OCI-LY1 (cell line): ENCODE data around the gene ZBTB16.

Source experiments
- H2AFZ ChIP-seq: fragments of 200-600 bp; sonication (generic), shearing (Covaris generic); 2 replicates; pipeline ENCODE4 v1.6.0; 2014; ENCODE audit warnings: antibody characterized with exemption, mild to moderate bottlenecking, low read length
- H3F3A ChIP-seq: fragments of 200-600 bp; sonication (generic), shearing (Covaris generic); 2 replicates; pipeline ENCODE4 v1.6.0; 2014; ENCODE audit warnings: mild to moderate bottlenecking, antibody characterized with exemption, low read length, moderate library complexity; ENCODE audit not compliant: insufficient read depth
- H3K27ac ChIP-seq: fragments of 200-600 bp; sonication (generic); 2 replicates; pipeline ENCODE4 v1.5.1; 2014; ENCODE audit warnings: low read length, mixed run types, mild to moderate bottlenecking, low read depth; ENCODE audit not compliant: poor library complexity, severe bottlenecking
- H3K27me3 ChIP-seq: fragments of 200-600 bp; sonication (generic); 2 replicates; pipeline ENCODE4 v1.6.0; 2014; ENCODE audit warnings: antibody characterized with exemption, mild to moderate bottlenecking, low read length, moderate library complexity; ENCODE audit not compliant: insufficient read depth
- H3K36me3 ChIP-seq: fragments of 200-600 bp; sonication (generic); 2 replicates; pipeline ENCODE4 v1.6.1; 2014; ENCODE audit warnings: mild to moderate bottlenecking, antibody characterized with exemption, low read length, moderate library complexity, mixed read lengths; ENCODE audit not compliant: insufficient read depth
- H3K4me1 ChIP-seq: fragments of 200-600 bp; sonication (generic); 2 replicates; pipeline ENCODE4 v1.5.1; 2014; ENCODE audit warnings: mild to moderate bottlenecking, low read length, moderate library complexity; ENCODE audit not compliant: insufficient read depth, severe bottlenecking
- H3K4me2 ChIP-seq: fragments of 200-600 bp; sonication (generic), shearing (Covaris generic); 2 replicates; pipeline ENCODE4 v1.6.1; 2014; ENCODE audit warnings: low read length
- H3K4me3 ChIP-seq: fragments of 200-600 bp; sonication (generic); 2 replicates; pipeline ENCODE4 v1.5.1; 2014; ENCODE audit warnings: low read length, low read depth, mild to moderate bottlenecking, mixed read lengths; ENCODE audit not compliant: poor library complexity, severe bottlenecking
- H3K79me2 ChIP-seq: fragments of 200-600 bp; shearing (Covaris generic); 2 replicates; pipeline ENCODE4 v1.6.1; 2016; ENCODE audit warnings: mixed run types, low read length, mixed read lengths; ENCODE audit not compliant: insufficient read depth
- H3K9ac ChIP-seq: fragments of 200-600 bp; sonication (generic), shearing (Covaris generic); 2 replicates; pipeline ENCODE4 v1.6.1; 2014; ENCODE audit warnings: mild to moderate bottlenecking, low read length, mixed read lengths
- H3K9me2 ChIP-seq: fragments of 200-600 bp; sonication (generic), shearing (Covaris generic); 2 replicates; pipeline ENCODE4 v1.6.1; 2014; ENCODE audit warnings: low read depth, mild to moderate bottlenecking, low read length, mixed read lengths
- H3K9me3 ChIP-seq: fragments of 200-600 bp; shearing (Covaris generic); 2 replicates; pipeline ENCODE4 v1.6.1; 2014; ENCODE audit warnings: low read length, mixed read lengths
- H4K20me1 ChIP-seq: fragments of 200-600 bp; sonication (generic), shearing (Covaris generic); 2 replicates; pipeline ENCODE4 v1.6.0; 2016; ENCODE audit warnings: mild to moderate bottlenecking, low read length; ENCODE audit not compliant: insufficient read depth
- EZH2 ChIP-seq: fragments of 200-600 bp; sonication (generic), shearing (Covaris generic); IDR thresholded peaks from 2 replicates; pipeline ENCODE4 v1.8.0; 2017; ENCODE audit warnings: borderline replicate concordance, mixed run types, mild to moderate bottlenecking, antibody characterized with exemption, low read length, moderate library complexity, mixed read lengths
- TF ChIP-seq, protein P1 (sequence below): fragments of 200-600 bp; sonication (generic), shearing (Covaris generic); IDR thresholded peaks from 2 replicates; pipeline ENCODE4 v1.5.1; 2017; ENCODE audit warnings: mild to moderate bottlenecking, antibody characterized with exemption, low read length, moderate library complexity, mixed read lengths

The ZBTB16 gene

DNA sequence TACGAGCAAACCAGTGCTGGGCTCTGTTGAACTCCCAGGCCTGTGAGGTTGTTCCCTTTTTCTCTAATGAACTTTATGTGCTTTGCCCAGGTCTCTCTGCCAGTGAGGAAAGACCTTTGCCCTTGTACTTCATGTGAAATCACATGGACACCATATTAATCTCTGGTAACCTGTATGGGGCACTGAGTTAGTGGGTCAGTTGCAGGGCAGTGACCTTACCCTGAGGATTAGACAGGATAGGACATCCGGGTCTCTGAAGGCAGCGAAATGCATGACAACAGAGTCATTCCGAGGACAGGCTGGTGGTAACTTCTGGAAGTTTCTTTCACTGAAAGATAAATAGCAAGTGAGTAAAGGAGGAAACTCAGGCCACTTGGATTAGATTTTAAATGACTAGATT lies 93.7 kb downstream of the ZBTB16 start:
- TF ChIP-seq, protein P1, sequence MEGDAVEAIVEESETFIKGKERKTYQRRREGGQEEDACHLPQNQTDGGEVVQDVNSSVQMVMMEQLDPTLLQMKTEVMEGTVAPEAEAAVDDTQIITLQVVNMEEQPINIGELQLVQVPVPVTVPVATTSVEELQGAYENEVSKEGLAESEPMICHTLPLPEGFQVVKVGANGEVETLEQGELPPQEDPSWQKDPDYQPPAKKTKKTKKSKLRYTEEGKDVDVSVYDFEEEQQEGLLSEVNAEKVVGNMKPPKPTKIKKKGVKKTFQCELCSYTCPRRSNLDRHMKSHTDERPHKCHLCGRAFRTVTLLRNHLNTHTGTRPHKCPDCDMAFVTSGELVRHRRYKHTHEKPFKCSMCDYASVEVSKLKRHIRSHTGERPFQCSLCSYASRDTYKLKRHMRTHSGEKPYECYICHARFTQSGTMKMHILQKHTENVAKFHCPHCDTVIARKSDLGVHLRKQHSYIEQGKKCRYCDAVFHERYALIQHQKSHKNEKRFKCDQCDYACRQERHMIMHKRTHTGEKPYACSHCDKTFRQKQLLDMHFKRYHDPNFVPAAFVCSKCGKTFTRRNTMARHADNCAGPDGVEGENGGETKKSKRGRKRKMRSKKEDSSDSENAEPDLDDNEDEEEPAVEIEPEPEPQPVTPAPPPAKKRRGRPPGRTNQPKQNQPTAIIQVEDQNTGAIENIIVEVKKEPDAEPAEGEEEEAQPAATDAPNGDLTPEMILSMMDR: no peak
- no peak for TF ChIP-seq EZH2
- Histone ChIP-seq H4K20me1 (no peaks in the 10 kb centered on the region), H3K79me2 (no peaks in the 10 kb centered on the region), H3K4me2 (no peak overlapping the region), H3F3A (no peaks in the 10 kb centered on the region), H3K27me3 (no peaks in the 10 kb centered on the region), H3K9me3 (no peaks in the 10 kb centered on the region), H2AFZ (no peak overlapping the region), H3K9ac (no peak overlapping the region), H3K9me2 (no peaks in the 10 kb centered on the region), H3K4me1 (peaks cover 5% of the 10 kb centered on the region), H3K27ac (no peak overlapping the region), H3K4me3 (no peak overlapping the region), H3K36me3 (no peaks in the 10 kb centered on the region)

DNA sequence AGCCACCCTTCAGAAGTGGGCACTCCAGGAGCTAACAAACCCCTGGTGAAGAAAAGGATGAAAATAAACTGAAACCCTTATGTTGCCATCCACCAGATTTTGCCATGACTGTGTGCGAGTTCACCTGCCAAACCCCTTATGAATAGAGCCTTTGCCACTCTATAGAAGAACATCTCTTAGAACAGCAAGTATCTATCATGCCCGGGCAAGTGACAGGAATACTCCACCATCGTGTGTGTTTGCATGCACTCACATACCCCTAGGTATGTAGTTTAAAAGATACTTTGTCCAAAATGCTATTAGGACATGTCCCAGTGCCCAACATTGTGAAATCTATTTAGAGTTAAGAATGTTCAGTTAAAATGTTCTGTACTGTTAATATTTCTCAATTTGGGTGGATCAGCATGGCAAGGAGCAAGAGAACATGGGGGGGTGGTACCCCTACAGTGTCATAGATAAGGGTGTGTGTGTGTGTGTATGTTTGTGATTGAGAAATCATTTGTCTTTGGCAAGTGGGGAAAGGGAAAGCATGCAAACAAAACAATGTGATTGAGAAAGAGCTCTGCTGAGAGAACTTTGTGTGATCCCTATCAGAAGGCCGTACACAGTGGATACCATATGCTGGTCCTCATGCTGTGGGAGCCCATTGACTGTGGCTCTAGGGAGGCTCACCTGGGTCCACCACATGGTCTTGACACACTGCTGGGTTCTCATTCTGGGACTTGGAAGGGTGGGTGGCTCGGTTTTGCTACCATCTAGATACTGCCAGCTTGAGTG lies 94.9 kb downstream of the ZBTB16 start:
- Histone ChIP-seq H3K27me3 (no peaks in the 10 kb centered on the region), H3K27ac (no peak overlapping the region)

GRCh38 chr11:114155116-114155515 lies 95.6 kb downstream of the ZBTB16 start:
- Histone ChIP-seq H3K36me3 (no peaks in the 10 kb centered on the region), H2AFZ (no peak overlapping the region), H3K79me2 (no peaks in the 10 kb centered on the region), H4K20me1 (no peaks in the 10 kb centered on the region), H3K4me3 (no peak overlapping the region), H3F3A (no peaks in the 10 kb centered on the region), H3K4me1 (peaks cover 23% of the 10 kb centered on the region), H3K4me2 (no peak overlapping the region), H3K9ac (no peak overlapping the region), H3K27ac (no peak overlapping the region), H3K9me2 (no peaks in the 10 kb centered on the region), H3K27me3 (no peaks in the 10 kb centered on the region), H3K9me3 (no peaks in the 10 kb centered on the region)
- TF ChIP-seq EZH2: no peak
- TF ChIP-seq, protein P1: no peak

More for the DNA sequence above, 94.9 kb downstream of the ZBTB16 start:
- H3F3A ChIP-seq: no peaks in the 10 kb centered on the region
- H3K9ac ChIP-seq: no peak overlapping the region
- no peaks in the 10 kb centered on the region for H3K36me3 ChIP-seq
- H4K20me1 ChIP-seq: no peaks in the 10 kb centered on the region
- no peak overlapping the region for H3K4me3 ChIP-seq
- no peak overlapping the region for H3K4me2 ChIP-seq
- TF ChIP-seq EZH2: no peak
- TF ChIP-seq, protein P1: no peak
- peaks cover 17% of the 10 kb centered on the region for H3K4me1 ChIP-seq
- H3K9me2 ChIP-seq: no peaks in the 10 kb centered on the region
- no peak overlapping the region for H2AFZ ChIP-seq
- H3K9me3 ChIP-seq: no peaks in the 10 kb centered on the region
- H3K79me2 ChIP-seq: no peaks in the 10 kb centered on the region
